ENCODE results near the gene AGPS.
"Not testable (repeated sequence)": the region's sequence is repeated elsewhere in the genome, so short reads cannot be mapped to it uniquely, and the experiment has no call there.

The AGPS gene

DNA sequence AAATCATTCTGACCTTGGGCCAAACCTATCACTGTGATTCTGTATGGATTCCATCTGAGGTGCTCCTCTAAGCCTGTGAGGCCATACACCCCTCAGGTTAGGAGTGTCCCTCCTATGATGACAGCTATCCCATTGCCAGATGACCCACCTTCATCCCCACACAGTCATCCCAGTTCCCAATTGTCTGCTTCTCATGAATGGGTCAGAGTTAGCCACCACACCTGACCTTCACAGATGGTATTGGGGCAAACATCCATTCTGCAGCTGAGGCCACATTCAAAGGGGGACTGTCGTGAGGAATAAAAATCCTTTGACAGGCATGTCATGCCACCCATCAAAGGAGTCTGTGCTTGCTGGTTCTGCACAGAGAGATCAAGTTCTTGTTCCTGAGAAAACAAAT is 155.2 kb downstream of the AGPS start:
- H3K27me3 ChIP-seq (ENCODE audit: control insufficient read depth, insufficient read depth, low read length): no peaks in the 10 kb centered on the region
- peaks cover 5% of the 10 kb centered on the region for H3K4me1 ChIP-seq (ENCODE audit: control insufficient read depth, insufficient read depth, low read length)
- no peaks in the 10 kb centered on the region for H3K9me3 ChIP-seq (replicated peaks; ENCODE audit: low read length)
- H3K36me3 ChIP-seq (ENCODE audit: insufficient read depth, low read length): no peaks in the 10 kb centered on the region
- H3K4me3 ChIP-seq (ENCODE audit: low read length): no peak overlapping the region
- H3K4me2 ChIP-seq (ENCODE audit: low read length): no peak overlapping the region
- H3K9ac ChIP-seq (ENCODE audit: low read depth, low read length): no peak overlapping the region

DNA sequence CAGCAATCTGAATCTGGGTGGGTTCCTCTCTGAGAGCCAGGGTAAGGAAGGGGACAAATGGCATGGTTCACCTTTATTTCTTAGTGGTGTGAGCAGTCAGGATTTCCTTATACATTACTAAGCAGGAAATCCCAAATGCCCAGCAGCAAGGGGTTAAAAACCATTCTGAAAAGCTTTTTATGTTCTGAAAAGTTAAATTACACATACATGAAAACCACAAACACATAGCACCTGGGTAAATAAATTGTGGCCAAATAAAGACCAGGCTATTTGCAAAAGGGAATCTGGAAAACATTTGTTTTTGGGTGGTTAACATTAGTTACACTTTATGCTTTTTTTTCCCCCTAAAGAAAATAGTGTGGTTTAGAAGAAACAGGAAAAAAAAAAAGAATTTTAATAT is 156.1 kb downstream of the AGPS start:
- no peak overlapping the region for H3K4me2 ChIP-seq (ENCODE audit: low read length)
- no peak overlapping the region for H3K9ac ChIP-seq (ENCODE audit: low read depth, low read length)
- H3K4me3 ChIP-seq (ENCODE audit: low read length): no peak overlapping the region
- no peaks in the 10 kb centered on the region for H3K36me3 ChIP-seq (ENCODE audit: insufficient read depth, low read length)
- H3K4me1 ChIP-seq (ENCODE audit: control insufficient read depth, insufficient read depth, low read length): peaks cover 5% of the 10 kb centered on the region
- no peaks in the 10 kb centered on the region for H3K9me3 ChIP-seq (replicated peaks; ENCODE audit: low read length)
- no peaks in the 10 kb centered on the region for H3K27me3 ChIP-seq (ENCODE audit: control insufficient read depth, insufficient read depth, low read length)

DNA sequence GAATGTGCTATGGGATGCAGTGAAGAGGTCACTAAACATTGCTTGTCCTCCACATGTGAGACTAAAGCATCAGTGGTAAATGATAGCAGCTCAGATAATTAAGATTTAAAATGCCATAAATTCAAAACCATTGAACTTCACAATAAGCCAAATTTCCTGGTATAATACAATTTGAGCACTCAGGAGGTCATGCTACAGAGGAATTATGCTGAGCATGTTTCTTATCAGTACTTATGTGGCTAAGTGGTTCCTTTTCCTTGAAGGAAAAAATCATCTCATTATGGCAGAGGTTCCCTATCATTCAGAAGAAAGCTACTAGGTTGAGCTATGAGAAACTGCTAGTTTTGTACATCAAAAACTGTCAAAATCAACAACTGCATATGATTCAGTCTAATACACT is 156.6 kb downstream of the AGPS start:
- Histone ChIP-seq H3K27me3 (ENCODE audit: control insufficient read depth, insufficient read depth, low read length) (no peaks in the 10 kb centered on the region), H3K4me2 (ENCODE audit: low read length) (no peak overlapping the region), H3K4me3 (ENCODE audit: low read length) (no peak overlapping the region), H3K9me3 (replicated peaks; ENCODE audit: low read length) (no peaks in the 10 kb centered on the region), H3K4me1 (ENCODE audit: control insufficient read depth, insufficient read depth, low read length) (peaks cover 5% of the 10 kb centered on the region), H3K36me3 (ENCODE audit: insufficient read depth, low read length) (no peaks in the 10 kb centered on the region), H3K9ac (ENCODE audit: low read depth, low read length) (no peak overlapping the region)

DNA sequence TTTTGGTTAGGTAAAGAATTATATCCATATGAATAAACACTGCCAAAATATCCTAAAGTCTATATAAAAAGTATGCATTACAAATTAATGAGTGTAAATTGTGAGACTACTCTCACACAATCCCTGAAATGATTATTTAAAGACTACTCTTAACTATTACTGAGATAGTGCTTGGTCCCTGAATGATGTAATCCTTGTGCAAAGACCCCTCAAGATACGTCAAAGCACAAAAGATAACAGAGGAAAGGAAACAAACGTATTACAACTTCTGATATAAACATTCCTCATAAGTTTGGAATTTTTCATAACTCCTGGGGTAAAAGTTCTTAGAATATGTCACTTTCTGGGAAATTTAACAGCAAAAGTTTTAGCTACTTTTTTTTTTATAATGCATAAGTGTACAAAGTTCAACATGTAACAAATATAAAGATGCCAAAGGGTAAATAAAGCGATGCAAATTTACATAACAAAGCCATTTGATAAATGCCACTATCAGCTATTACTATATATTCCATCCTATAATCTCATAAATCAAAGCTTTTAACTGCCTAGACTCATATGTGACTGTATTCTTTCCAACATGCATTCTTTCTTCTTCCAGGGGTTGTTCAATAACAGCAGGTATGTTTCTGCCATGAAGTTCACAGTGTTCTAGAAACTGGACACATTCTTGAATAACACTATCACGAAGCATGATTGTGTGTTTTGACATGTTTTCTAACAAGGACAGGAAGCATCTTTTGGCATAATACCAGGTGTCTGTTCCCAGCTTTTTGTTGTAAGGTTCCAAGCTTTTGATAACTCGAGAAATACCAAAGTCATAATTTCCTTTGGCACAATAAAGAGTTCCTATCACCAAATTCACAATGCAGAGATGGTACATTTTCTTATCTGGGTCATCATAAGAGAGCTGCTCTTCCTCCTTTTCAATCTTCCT is 158.0 kb downstream of the AGPS start:
- Histone ChIP-seq H3K4me2 (ENCODE audit: low read length) (no peak overlapping the region), H3K4me1 (ENCODE audit: control insufficient read depth, insufficient read depth, low read length) (peaks cover 5% of the 10 kb centered on the region), H3K4me3 (ENCODE audit: low read length) (no peak overlapping the region), H3K9me3 (replicated peaks; ENCODE audit: low read length) (no peaks in the 10 kb centered on the region), H3K27me3 (ENCODE audit: control insufficient read depth, insufficient read depth, low read length) (no peaks in the 10 kb centered on the region), H3K36me3 (ENCODE audit: insufficient read depth, low read length) (no peaks in the 10 kb centered on the region), H3K9ac (ENCODE audit: low read depth, low read length) (no peak overlapping the region)

DNA sequence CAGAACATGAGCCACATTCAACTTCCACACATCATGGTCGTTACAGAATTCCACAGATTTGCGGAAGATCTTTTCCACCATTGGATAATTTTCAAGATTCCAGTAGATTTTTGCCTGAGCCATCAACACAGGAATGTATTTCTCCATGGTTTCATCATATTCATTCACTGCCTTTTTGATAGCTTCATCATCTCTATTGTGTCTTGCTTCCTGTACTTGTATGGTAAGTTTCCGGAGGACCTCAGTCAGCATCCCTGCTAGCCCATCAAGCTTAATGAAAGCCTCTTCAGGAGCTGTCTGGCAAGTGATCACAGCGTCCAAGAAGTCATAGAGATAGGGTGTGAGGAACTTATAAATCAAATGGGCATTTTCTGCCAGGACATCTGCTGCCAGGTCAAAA is 158.8 kb downstream of the AGPS start:
- H3K4me1 ChIP-seq (ENCODE audit: control insufficient read depth, insufficient read depth, low read length); H3K4me3 ChIP-seq (ENCODE audit: low read length); H3K9ac ChIP-seq (ENCODE audit: low read depth, low read length); H3K27me3 ChIP-seq (ENCODE audit: control insufficient read depth, insufficient read depth, low read length); H3K4me2 ChIP-seq (ENCODE audit: low read length); H3K36me3 ChIP-seq (ENCODE audit: insufficient read depth, low read length); H3K9me3 ChIP-seq (replicated peaks; ENCODE audit: low read length): not testable (repeated sequence)

DNA sequence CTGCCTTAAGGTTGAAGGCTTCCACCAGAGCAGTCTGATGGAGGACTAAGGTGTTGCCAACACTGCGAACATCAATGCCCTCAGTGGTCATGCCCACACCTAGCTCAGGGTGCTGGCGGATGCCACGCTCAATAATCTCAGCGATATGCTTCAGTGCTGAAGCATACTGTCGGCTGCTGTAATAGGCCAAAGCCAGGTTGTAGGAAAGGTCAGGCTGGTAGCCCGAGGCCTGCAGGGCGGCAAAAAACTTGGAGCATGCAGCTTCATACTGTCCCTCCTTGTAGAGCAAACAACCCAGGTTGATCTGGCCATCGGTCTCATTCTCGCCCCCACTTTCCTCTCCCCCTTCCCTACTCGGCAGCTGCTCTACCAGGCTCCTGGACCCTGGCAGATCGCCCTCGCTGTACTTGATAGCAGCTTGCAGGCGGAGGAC is 159.4 kb downstream of the AGPS start:
- H3K27me3 ChIP-seq (ENCODE audit: control insufficient read depth, insufficient read depth, low read length): no peaks in the 10 kb centered on the region
- peaks cover 5% of the 10 kb centered on the region for H3K4me1 ChIP-seq (ENCODE audit: control insufficient read depth, insufficient read depth, low read length)
- peak overlapping the region; percentile 86 for H3K4me3 ChIP-seq (ENCODE audit: low read length)
- no peaks in the 10 kb centered on the region for H3K9me3 ChIP-seq (replicated peaks; ENCODE audit: low read length)
- H3K4me2 ChIP-seq (ENCODE audit: low read length): peak overlapping the region; percentile 83
- H3K36me3 ChIP-seq (ENCODE audit: insufficient read depth, low read length): no peaks in the 10 kb centered on the region
- peak overlapping the region; percentile 96 for H3K9ac ChIP-seq (ENCODE audit: low read depth, low read length)

DNA sequence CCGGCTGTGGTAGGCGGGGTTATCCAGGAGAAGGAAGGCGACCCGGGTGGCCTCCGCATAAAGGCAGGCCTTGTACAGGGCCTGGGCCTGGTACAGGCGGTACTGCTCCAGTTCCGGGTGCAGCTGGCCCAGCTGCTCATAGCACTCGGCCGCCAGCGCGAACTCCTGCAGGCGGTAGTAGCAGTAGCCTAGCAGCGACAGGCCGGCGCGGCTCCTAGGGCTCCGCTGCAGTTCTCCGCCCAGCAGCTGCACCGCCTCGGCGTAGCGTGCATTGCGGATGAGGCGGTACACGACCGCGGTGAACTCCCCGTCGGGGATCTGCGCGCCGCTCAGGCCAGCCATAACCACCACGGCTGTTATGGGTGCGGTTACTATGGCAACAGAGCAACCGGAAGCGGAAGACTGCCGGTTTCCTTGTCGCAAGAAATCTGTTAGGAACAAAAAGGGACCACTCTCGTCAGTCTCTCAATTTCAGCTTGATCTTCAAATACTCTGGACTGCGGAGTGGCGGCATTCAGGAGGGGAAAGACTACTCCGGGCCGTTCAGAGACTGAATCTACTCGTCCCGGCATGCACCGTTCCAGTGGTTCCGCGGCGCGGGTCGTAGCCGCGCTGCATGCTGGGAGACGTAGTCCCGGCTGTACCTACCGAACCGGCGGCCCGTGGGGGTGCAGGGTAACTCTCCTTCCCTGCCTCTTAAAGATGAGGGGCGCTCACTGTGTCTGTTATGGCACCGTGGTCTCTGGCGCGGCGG is 160.0 kb downstream of the AGPS start:
- Histone ChIP-seq H3K4me1 (ENCODE audit: control insufficient read depth, insufficient read depth, low read length) (peaks cover 5% of the 10 kb centered on the region), H3K9ac (ENCODE audit: low read depth, low read length) (peak overlapping the region; percentile 96), H3K4me2 (ENCODE audit: low read length) (peak overlapping the region; percentile 83), H3K27me3 (ENCODE audit: control insufficient read depth, insufficient read depth, low read length) (no peaks in the 10 kb centered on the region), H3K36me3 (ENCODE audit: insufficient read depth, low read length) (no peaks in the 10 kb centered on the region), H3K9me3 (replicated peaks; ENCODE audit: low read length) (no peaks in the 10 kb centered on the region), H3K4me3 (ENCODE audit: low read length) (peak overlapping the region; percentile 86)

DNA sequence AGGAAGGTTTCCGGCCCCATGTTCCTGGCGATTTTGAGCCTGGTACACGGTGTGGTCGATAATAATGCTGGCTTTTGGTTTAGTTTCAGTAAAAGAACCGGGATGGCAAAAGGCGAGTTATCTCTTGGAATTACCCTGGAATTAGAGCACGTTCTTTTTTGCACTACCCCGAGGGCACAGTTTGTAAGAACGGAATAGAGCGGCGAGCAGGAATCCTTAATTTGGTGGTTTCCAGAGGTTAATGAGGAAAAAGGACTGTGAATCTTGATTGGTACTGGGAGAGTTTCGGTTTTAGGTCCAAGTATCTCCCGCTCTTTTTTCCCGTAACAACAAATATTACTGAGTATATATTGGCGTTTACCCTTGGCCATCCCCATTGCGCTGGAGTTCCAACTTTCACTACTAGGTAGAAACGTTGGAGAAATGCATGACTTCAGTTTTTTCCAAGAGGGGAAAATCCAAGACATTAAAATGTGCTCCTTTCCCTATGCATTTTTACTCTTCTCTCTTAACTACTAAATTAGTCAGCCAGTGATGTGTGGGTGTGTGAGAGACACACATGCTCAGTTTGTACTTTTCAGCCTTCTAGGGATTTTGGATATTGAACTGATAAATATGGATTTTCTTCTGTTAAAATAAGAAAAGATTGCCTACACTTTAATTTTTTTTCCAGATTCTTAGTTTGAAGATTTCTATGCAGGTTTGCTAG is 160.8 kb downstream of the AGPS start:
- peak overlapping the region; percentile 86 for H3K4me3 ChIP-seq (ENCODE audit: low read length)
- H3K27me3 ChIP-seq (ENCODE audit: control insufficient read depth, insufficient read depth, low read length): no peaks in the 10 kb centered on the region
- H3K9ac ChIP-seq (ENCODE audit: low read depth, low read length): peak overlapping the region; percentile 96
- H3K4me1 ChIP-seq (ENCODE audit: control insufficient read depth, insufficient read depth, low read length): peaks cover 5% of the 10 kb centered on the region
- no peaks in the 10 kb centered on the region for H3K9me3 ChIP-seq (replicated peaks; ENCODE audit: low read length)
- H3K4me2 ChIP-seq (ENCODE audit: low read length): peak overlapping the region; percentile 83
- no peaks in the 10 kb centered on the region for H3K36me3 ChIP-seq (ENCODE audit: insufficient read depth, low read length)

DNA sequence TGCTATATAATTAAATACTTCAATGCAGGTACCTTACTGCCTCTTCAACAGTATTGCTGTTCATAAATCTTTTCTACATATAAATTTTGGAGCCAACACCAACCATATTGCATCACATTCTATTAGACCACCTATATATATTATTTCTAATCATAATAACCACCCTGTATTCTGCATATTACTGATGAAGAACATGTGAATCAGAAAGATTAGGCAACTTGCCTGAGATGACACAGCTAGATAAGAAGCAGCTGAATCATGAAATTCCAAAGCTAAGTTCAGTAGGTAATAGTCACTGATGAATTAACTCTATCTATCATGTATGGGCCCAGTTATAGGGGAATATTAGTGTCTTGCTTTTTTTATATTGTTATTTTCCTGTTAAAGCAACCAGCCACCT is 161.8 kb downstream of the AGPS start:
- no peak overlapping the region for H3K4me3 ChIP-seq (ENCODE audit: low read length)
- no peak overlapping the region for H3K4me2 ChIP-seq (ENCODE audit: low read length)
- no peaks in the 10 kb centered on the region for H3K27me3 ChIP-seq (ENCODE audit: control insufficient read depth, insufficient read depth, low read length)
- H3K9ac ChIP-seq (ENCODE audit: low read depth, low read length): no peak overlapping the region
- peaks cover 5% of the 10 kb centered on the region for H3K4me1 ChIP-seq (ENCODE audit: control insufficient read depth, insufficient read depth, low read length)
- H3K9me3 ChIP-seq (replicated peaks; ENCODE audit: low read length): no peaks in the 10 kb centered on the region
- H3K36me3 ChIP-seq (ENCODE audit: insufficient read depth, low read length): no peaks in the 10 kb centered on the region

DNA sequence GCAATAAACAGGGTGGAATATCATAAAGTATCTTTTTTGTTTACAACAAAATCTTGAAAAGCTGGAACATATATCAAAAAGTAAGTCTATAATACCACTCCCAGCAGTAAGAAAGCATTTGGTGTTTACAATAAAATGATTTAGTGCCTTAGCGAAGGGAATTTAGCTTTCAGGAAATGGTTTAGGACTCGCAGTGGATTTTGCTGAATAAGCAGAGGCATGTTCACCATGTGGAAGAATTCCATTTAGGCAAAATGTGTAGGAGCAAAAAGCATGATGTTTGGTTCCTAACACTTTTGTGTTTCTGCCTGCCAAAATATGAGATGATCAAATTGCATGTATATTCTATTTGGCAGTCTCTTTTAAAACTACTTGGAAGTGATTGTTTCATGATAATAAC is 163.6 kb downstream of the AGPS start:
- no peaks in the 10 kb centered on the region for H3K36me3 ChIP-seq (ENCODE audit: insufficient read depth, low read length)

DNA sequence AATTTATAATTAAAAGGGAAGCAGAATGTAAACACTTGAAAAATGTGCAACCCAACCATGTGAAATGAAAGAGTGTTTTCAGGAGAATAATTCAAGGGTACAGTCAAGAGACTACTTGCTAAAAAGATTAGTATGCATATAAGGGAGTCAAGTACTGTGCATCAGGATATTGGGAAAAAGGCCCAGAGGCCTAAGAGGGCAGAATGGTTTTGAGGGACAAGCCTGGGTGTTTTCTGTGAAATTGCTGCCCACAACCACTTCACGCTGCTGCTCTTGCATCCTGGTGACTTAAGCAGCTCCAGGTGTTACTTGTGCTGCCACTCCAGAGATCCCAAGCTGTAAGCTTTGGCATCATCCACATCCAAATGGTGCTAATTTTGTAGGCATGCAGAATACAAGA is 165.2 kb downstream of the AGPS start:
- no peaks in the 10 kb centered on the region for H3K9me3 ChIP-seq (replicated peaks; ENCODE audit: low read length)
- no peak overlapping the region for H3K9ac ChIP-seq (ENCODE audit: low read depth, low read length)
- no peak overlapping the region for H3K4me2 ChIP-seq (ENCODE audit: low read length)
- H3K36me3 ChIP-seq (ENCODE audit: insufficient read depth, low read length): no peaks in the 10 kb centered on the region
- no peaks in the 10 kb centered on the region for H3K27me3 ChIP-seq (ENCODE audit: control insufficient read depth, insufficient read depth, low read length)
- no peak overlapping the region for H3K4me3 ChIP-seq (ENCODE audit: low read length)
- H3K4me1 ChIP-seq (ENCODE audit: control insufficient read depth, insufficient read depth, low read length): no peaks in the 10 kb centered on the region

More for the DNA sequence above, 163.6 kb downstream of the AGPS start:
- Histone ChIP-seq H3K4me3 (ENCODE audit: low read length) (no peak overlapping the region), H3K9ac (ENCODE audit: low read depth, low read length) (no peak overlapping the region), H3K4me2 (ENCODE audit: low read length) (no peak overlapping the region), H3K9me3 (replicated peaks; ENCODE audit: low read length) (no peaks in the 10 kb centered on the region), H3K27me3 (ENCODE audit: control insufficient read depth, insufficient read depth, low read length) (no peaks in the 10 kb centered on the region), H3K4me1 (ENCODE audit: control insufficient read depth, insufficient read depth, low read length) (peaks cover 5% of the 10 kb centered on the region)
